A673 (cell line): ENCODE measurements around the gene ABHD4. TPM values are rescaled to one million over a fixed set of nuclear protein-coding genes. Genes with fewer than 3 reads are reported as not detected.

ENCODE experiments used
- BruUV-seq: library from RNA; stranded (reverse); fragments of 400-500 nt; replicated peaks from 2 replicates; lab custom pipeline; 2021; lab: Mats Ljungman, UMichigan
- CTCF ChIA-PET: fragments of 300-600 bp; sonication (Branson Sonifier 250); formaldehyde crosslinking; loops from one replicate; lab custom pipeline; 2022; ENCODE audit warnings: antibody characterized with exemption; lab: Charles Lee
- POLR2A ChIA-PET: fragments of 300-600 bp; sonication (Branson Sonifier 250); formaldehyde crosslinking; loops from one replicate; lab custom pipeline; 2022; ENCODE audit warnings: antibody characterized with exemption; ENCODE audit not compliant: low non-redundant PET; lab: Charles Lee
- DNase-seq: peaks from one replicate; pipeline ENCODE4 v3.0.0-alpha.2; 2015; ENCODE audit warnings: low spot score
- H3K27ac ChIP-seq: fragments of 200-600 bp; sonication (generic); 2 replicates; pipeline ENCODE4 v1.5.1; 2016; ENCODE audit warnings: mixed run types, low read depth, mild to moderate bottlenecking, mixed read lengths, antibody characterized with exemption, low read length; ENCODE audit not compliant: poor library complexity, severe bottlenecking
- H3K27me3 ChIP-seq: fragments of 200-600 bp; sonication (generic); replicated peaks from 2 replicates; pipeline ENCODE4 v1.6.1; 2017; ENCODE audit warnings: mixed run types, low read depth, mild to moderate bottlenecking, mixed read lengths, antibody characterized with exemption, low read length; ENCODE audit not compliant: insufficient read depth, poor library complexity
- H3K36me3 ChIP-seq: fragments of 200-600 bp; sonication (generic); 2 replicates; pipeline ENCODE4 v1.6.1; 2016; ENCODE audit warnings: mixed run types, mild to moderate bottlenecking, mixed read lengths, antibody characterized with exemption, low read length; ENCODE audit not compliant: insufficient read depth, poor library complexity, severe bottlenecking
- H3K4me1 ChIP-seq: fragments of 200-600 bp; sonication (generic); 2 replicates; pipeline ENCODE4 v1.6.1; 2017; ENCODE audit warnings: mixed run types, mild to moderate bottlenecking, mixed read lengths, antibody characterized with exemption, low read length; ENCODE audit not compliant: insufficient read depth, poor library complexity, severe bottlenecking
- H3K4me3 ChIP-seq: fragments of 200-600 bp; sonication (generic); 2 replicates; pipeline ENCODE4 v1.5.1; 2016; ENCODE audit warnings: low read depth, mixed run types, mild to moderate bottlenecking, mixed read lengths, low read length; ENCODE audit not compliant: poor library complexity, severe bottlenecking
- H3K9me3 ChIP-seq: fragments of 200-600 bp; sonication (generic); 2 replicates; pipeline ENCODE4 v1.6.1; 2016; ENCODE audit warnings: mixed run types, low read depth, mild to moderate bottlenecking, mixed read lengths, antibody characterized with exemption, low read length; ENCODE audit not compliant: poor library complexity, severe bottlenecking
- CTCF ChIP-seq: fragments of 300-800, 200-600 bp; sonication (generic); conservative IDR thresholded peaks from 2 replicates; pipeline ENCODE4 v1.5.1; 2017; ENCODE audit warnings: low read depth, mild to moderate bottlenecking, antibody characterized with exemption, low read length, moderate library complexity, mixed read lengths
- EZH2 ChIP-seq: fragments of 200-600 bp; sonication (generic); IDR thresholded peaks from 2 replicates; pipeline ENCODE4 v1.6.1; 2017; ENCODE audit warnings: borderline replicate concordance, low read depth, mild to moderate bottlenecking, mixed read lengths, antibody characterized with exemption, low read length; ENCODE audit not compliant: poor library complexity, severe bottlenecking
- intact Hi-C: fragments of 100-400 bp; cut with micrococcal nuclease; formaldehyde crosslinking; loops from one replicate; pipeline ENCODE4 v1.10.0; 2022; ENCODE audit not compliant: unreplicated experiment
- total RNA-seq: library from RNA; stranded (reverse); gene quantifications from 2 replicates; pipeline ENCODE4 v1.2.3, GENCODE V29; 2021

The ABHD4 gene
- total RNA-seq, 1 experiment from 2014 or later: 36.6 TPM

DNA sequence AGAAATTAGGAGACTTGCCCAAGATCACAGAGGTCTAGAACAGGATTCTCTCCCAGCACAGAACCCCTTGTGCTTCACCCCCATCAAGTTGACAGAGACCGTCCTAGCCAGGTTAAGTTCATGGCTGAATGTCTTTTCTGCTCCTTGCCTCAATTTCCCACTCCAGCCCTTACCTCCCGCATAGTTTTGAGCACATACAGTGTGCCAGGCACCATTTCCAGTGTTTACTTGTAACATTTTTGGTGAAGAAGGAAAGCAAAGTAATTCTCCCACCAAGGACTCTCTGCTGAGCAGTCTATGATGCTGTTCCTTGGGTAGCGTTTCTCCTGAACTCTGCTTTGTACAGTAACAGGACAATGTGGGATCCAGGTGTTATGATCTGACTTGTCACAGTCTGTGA is 1.2 kb downstream of the ABHD4 start:
- TF ChIP-seq CTCF: no peak
- no peak for TF ChIP-seq EZH2
- H3K27me3 ChIP-seq: no peaks in the 10 kb centered on the region
- H3K27ac ChIP-seq: peak overlapping the region; percentile 66
- ChIA-PET CTCF (interaction anchor here (2.0 kb wide), 1 partner anchor 10 kb away, joined by 6 read pairs; the partner anchor contains the start of gene DAD1), POLR2A (no interaction called here)
- no peak for DNase-seq
- H3K36me3 ChIP-seq: peaks cover 17% of the 10 kb centered on the region
- peaks cover 6% of the 10 kb centered on the region for H3K4me1 ChIP-seq
- intact Hi-C loops: no loop called here
- H3K9me3 ChIP-seq: no peaks in the 10 kb centered on the region
- peak overlapping the region; percentile 69 for H3K4me3 ChIP-seq
- BruUV-seq: no TSS peak

GRCh38 chr14:22600027-22600426 is 1.9 kb downstream of the ABHD4 start:
- no TSS peak for BruUV-seq
- Histone ChIP-seq H3K9me3 (no peaks in the 10 kb centered on the region), H3K36me3 (peaks cover 20% of the 10 kb centered on the region), H3K4me3 (no peak overlapping the region), H3K27ac (no peak overlapping the region), H3K4me1 (peaks cover 6% of the 10 kb centered on the region), H3K27me3 (no peaks in the 10 kb centered on the region)
- no peak for TF ChIP-seq EZH2
- no peak for TF ChIP-seq CTCF
- ChIA-PET POLR2A (no interaction called here), CTCF (no interaction called here)
- DNase-seq: no peak
- intact Hi-C loops: no loop called here

- peaks cover 34% of the 10 kb centered on the region for H3K36me3 ChIP-seq
- H3K27me3 ChIP-seq: no peaks in the 10 kb centered on the region
- H3K27ac ChIP-seq: no peak overlapping the region
- ChIA-PET CTCF (interaction anchor here (1.1 kb wide), 1 partner anchor 253 kb away, joined by 3 read pairs; no protein-coding TSS in a partner anchor), POLR2A (no interaction called here)
- no peak overlapping the region for H3K4me3 ChIP-seq
- DNase-seq: no peak
- no TSS peak for BruUV-seq
- TF ChIP-seq EZH2 (no peak), CTCF (no peak)
- intact Hi-C loops: no loop called here
- H3K9me3 ChIP-seq: no peaks in the 10 kb centered on the region
- peaks cover 6% of the 10 kb centered on the region for H3K4me1 ChIP-seq
These were observed 3.4 kb downstream of the ABHD4 start for GRCh38 chr14:22601456-22601855.
